Skeletal muscle tissue (tissue), 4 donors: Measurements from ENCODE around the gene THUMPD1. TPM values are rescaled to one million over a fixed set of nuclear protein-coding genes. Genes with fewer than 3 reads are reported as not detected.
A peak's percentile ranks its signal among the peaks of the same experiment; 100 is the strongest.
"Not testable (repeated sequence)": the region's sequence is repeated elsewhere in the genome, so short reads cannot be mapped to it uniquely, and the experiment has no call there.

ENCODE experiments used
- H3K27ac ChIP-seq: one replicate; pipeline ENCODE4 v1.7.0; 2013; ENCODE audit warnings: mild to moderate bottlenecking, low read depth, low read length, inconsistent platforms
- H3K27me3 ChIP-seq, 3 donors: one replicate each; pipeline ENCODE4 v1.7.0; 2013; ENCODE audit warnings: low read length in 3 of 3; ENCODE audit not compliant: control insufficient read depth in 3 of 3, insufficient read depth in 3 of 3
- H3K36me3 ChIP-seq, 3 donors: one replicate each; pipeline ENCODE4 v1.7.0; 2013; ENCODE audit warnings: low read length in 3 of 3; ENCODE audit not compliant: control insufficient read depth in 3 of 3, insufficient read depth in 3 of 3
- H3K4me1 ChIP-seq, 3 donors: one replicate each; pipeline ENCODE4 v1.7.0; 2013; ENCODE audit warnings: low read length in 3 of 3, mild to moderate bottlenecking in 3 of 3; ENCODE audit not compliant: control insufficient read depth in 3 of 3, insufficient read depth in 3 of 3
- H3K4me3 ChIP-seq, 3 donors: one replicate each; pipeline ENCODE4 v1.7.0; 2013; ENCODE audit warnings: low read length in 3 of 3
- H3K9ac ChIP-seq, 3 donors: one replicate each; pipeline ENCODE4 v1.7.0; 2013; ENCODE audit warnings: low read length in 3 of 3, mild to moderate bottlenecking in 3 of 3, moderate library complexity in 2 of 3, low read depth in 1 of 3
- H3K9me3 ChIP-seq, 3 donors: one replicate each; pipeline ENCODE4 v1.7.0; 2013; ENCODE audit warnings: low read length in 3 of 3; ENCODE audit not compliant: control insufficient read depth in 3 of 3
- total RNA-seq: library from RNA; depleted of rRNA; stranded (reverse); fragments of >200 nt; gene quantifications from one replicate; pipeline ENCODE4 v1.2.3, GENCODE V29; 2014
- donor health status: Osteomylitis.

Gene THUMPD1
- total RNA-seq, 1 donor from 2014 or later, result 29.2 TPM

- H3K36me3 ChIP-seq, result no peaks in the 10 kb centered on the region
- H3K27ac ChIP-seq, result no peak overlapping the region
- no peaks in the 10 kb centered on the region for H3K27me3 ChIP-seq
- H3K9me3 ChIP-seq, result no peaks in the 10 kb centered on the region
- H3K4me1 ChIP-seq, result no peaks in the 10 kb centered on the region
- no peak overlapping the region for H3K9ac ChIP-seq
- H3K4me3 ChIP-seq, result no peak overlapping the region
These were observed 24.7 kb upstream of the THUMPD1 start for GRCh38 chr16:20766294-20766693.

- Histone ChIP-seq H3K9me3 (no peaks in the 10 kb centered on the region), H3K36me3 (no peaks in the 10 kb centered on the region), H3K27ac (no peak overlapping the region), H3K27me3 (no peaks in the 10 kb centered on the region), H3K4me3 (no peak overlapping the region), H3K9ac (no peak overlapping the region), H3K4me1 (no peaks in the 10 kb centered on the region)
These were observed 24.1 kb upstream of the THUMPD1 start for GRCh38 chr16:20765732-20766131.

- not testable (repeated sequence) for H3K36me3 ChIP-seq, H3K9ac ChIP-seq, H3K27me3 ChIP-seq, H3K9me3 ChIP-seq, H3K27ac ChIP-seq, H3K4me1 ChIP-seq, H3K4me3 ChIP-seq
These were observed 22.8 kb upstream of the THUMPD1 start for GRCh38 chr16:20764448-20764847.

GRCh38 chr16:20763461-20764232, 22.0 kb upstream of the THUMPD1 start, which contains the start of gene ACSM3:
Gene ACSM3 (plus strand): TSS chr16:20764014. CDS start chr16:20770035, 6,021 bp downstream.
- H3K9ac ChIP-seq, result no peak within 1 kb of the TSS

GRCh38 chr16:20762404-20763123, 20.9 kb upstream of the THUMPD1 start:
- no peaks in the 10 kb centered on the region for H3K9me3 ChIP-seq
- H3K27me3 ChIP-seq, result no peaks in the 10 kb centered on the region
- no peaks in the 10 kb centered on the region for H3K36me3 ChIP-seq
- H3K4me3 ChIP-seq, result no peak overlapping the region
- no peak overlapping the region for H3K27ac ChIP-seq
- no peaks in the 10 kb centered on the region for H3K4me1 ChIP-seq
- no peak overlapping the region for H3K9ac ChIP-seq

More at GRCh38 chr16:20763461-20764232, 22.0 kb upstream of the THUMPD1 start, which contains the start of gene ACSM3:
- no peaks in the 10 kb centered on the region for H3K27me3 ChIP-seq
- H3K9me3 ChIP-seq, result no peaks in the 10 kb centered on the region
- no peak within 1 kb of the TSS for H3K27ac ChIP-seq
- H3K4me3 ChIP-seq, result peak within 1 kb of the TSS; percentile 46 to 74 (median 55)
- H3K36me3 ChIP-seq, result no peaks in the 10 kb centered on the region
- no peaks in the 10 kb centered on the region for H3K4me1 ChIP-seq

- H3K27ac ChIP-seq, result no peak overlapping the region
- no peaks in the 10 kb centered on the region for H3K4me1 ChIP-seq
- no peak overlapping the region for H3K9ac ChIP-seq
- no peaks in the 10 kb centered on the region for H3K36me3 ChIP-seq
- no peak overlapping the region for H3K4me3 ChIP-seq
- no peaks in the 10 kb centered on the region for H3K27me3 ChIP-seq
- H3K9me3 ChIP-seq, result no peaks in the 10 kb centered on the region
These were observed 19.6 kb upstream of the THUMPD1 start for GRCh38 chr16:20761175-20761574.

GRCh38 chr16:20760346-20760745, 18.7 kb upstream of the THUMPD1 start:
- H3K9me3 ChIP-seq, result no peaks in the 10 kb centered on the region
- no peaks in the 10 kb centered on the region for H3K36me3 ChIP-seq
- H3K27ac ChIP-seq, result no peak overlapping the region
- no peak overlapping the region for H3K9ac ChIP-seq
- H3K4me1 ChIP-seq, result no peaks in the 10 kb centered on the region
- no peak overlapping the region for H3K4me3 ChIP-seq
- H3K27me3 ChIP-seq, result no peaks in the 10 kb centered on the region

- not testable (repeated sequence) for H3K4me1 ChIP-seq, H3K4me3 ChIP-seq, H3K27ac ChIP-seq, H3K9ac ChIP-seq, H3K36me3 ChIP-seq, H3K27me3 ChIP-seq, H3K9me3 ChIP-seq
These were observed 14.2 kb upstream of the THUMPD1 start for GRCh38 chr16:20755799-20756198.

GRCh38 chr16:20755238-20755637, 13.6 kb upstream of the THUMPD1 start:
- Histone ChIP-seq H3K36me3 (no peaks in the 10 kb centered on the region), H3K9me3 (no peaks in the 10 kb centered on the region), H3K4me1 (no peaks in the 10 kb centered on the region), H3K4me3 (no peak overlapping the region), H3K9ac (no peak overlapping the region), H3K27ac (no peak overlapping the region), H3K27me3 (no peaks in the 10 kb centered on the region)

- no peak overlapping the region for H3K4me3 ChIP-seq
- no peak overlapping the region for H3K27ac ChIP-seq
- H3K36me3 ChIP-seq, result no peaks in the 10 kb centered on the region
- no peaks in the 10 kb centered on the region for H3K4me1 ChIP-seq
- H3K9me3 ChIP-seq, result no peaks in the 10 kb centered on the region
- no peak overlapping the region for H3K9ac ChIP-seq
- H3K27me3 ChIP-seq, result no peaks in the 10 kb centered on the region
These were observed 12.1 kb upstream of the THUMPD1 start for GRCh38 chr16:20753727-20754126.
